ENCODE measurements around the gene RAB37. TPM values are rescaled to one million over a fixed set of nuclear protein-coding genes. Genes with fewer than 3 reads are reported as not detected.

RAB37 gene
- polyA plus RNA-seq, 1 donor from 2014 or later = not detected

DNA sequence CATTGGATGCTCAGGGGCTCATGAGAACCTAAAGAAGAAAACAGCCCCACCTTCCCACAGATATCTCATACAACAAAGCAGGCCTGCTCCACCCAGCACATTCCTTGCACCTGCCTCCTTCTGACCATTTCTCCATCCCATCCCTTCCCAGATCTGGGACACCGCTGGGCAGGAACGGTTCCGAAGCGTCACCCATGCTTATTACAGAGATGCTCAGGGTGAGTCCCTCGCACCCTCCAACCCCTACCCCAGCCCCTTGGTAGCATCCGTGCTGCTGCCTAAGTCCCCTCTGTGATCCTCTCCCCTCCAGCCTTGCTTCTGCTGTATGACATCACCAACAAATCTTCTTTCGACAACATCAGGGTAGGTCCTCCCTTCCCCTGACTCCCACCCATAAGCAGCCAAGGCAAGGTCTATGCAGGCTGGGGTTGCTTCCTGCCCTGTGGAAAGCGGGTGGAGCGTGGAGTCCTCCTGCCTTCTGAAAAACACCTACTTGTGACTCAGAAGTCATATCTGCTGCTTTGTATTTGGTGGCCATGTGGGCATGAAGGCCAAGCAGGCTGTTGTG lies 6.0 kb downstream of the RAB37 start:
- Histone ChIP-seq H3K4me3 (ENCODE audit: low read length) (no peak overlapping the region), H3K27ac (ENCODE audit: low read length) (no peak overlapping the region), H3K9me3 (ENCODE audit: low read length) (no peaks in the 10 kb centered on the region), H4K20me1 (ENCODE audit: insufficient read depth) (no peaks in the 10 kb centered on the region), H3K27me3 (ENCODE audit: insufficient read depth, low read depth, low read length) (peaks cover 23% of the 10 kb centered on the region), H3K4me2 (ENCODE audit: low read length) (no peak overlapping the region), H2AFZ (ENCODE audit: low read depth, low read length) (no peak overlapping the region), H3F3A (ENCODE audit: insufficient read depth, low read length, poor library complexity, severe bottlenecking) (no peaks in the 10 kb centered on the region), H3K9me2 (ENCODE audit: insufficient read depth, low read length) (no peaks in the 10 kb centered on the region), H3K79me2 (replicated peaks; ENCODE audit: insufficient read depth, low read length) (no peaks in the 10 kb centered on the region), H3K36me3 (ENCODE audit: insufficient read depth, low read length) (no peaks in the 10 kb centered on the region), H3K9ac (ENCODE audit: low read length) (no peak overlapping the region)
- TF ChIP-seq MXI1 (conservative IDR thresholded peaks at IDR 0.05; ENCODE audit: poor library complexity, severe bottlenecking) (no peak), RAD21 (conservative IDR thresholded peaks at IDR 0.05) (no peak), SMC3 (conservative IDR thresholded peaks at IDR 0.05; ENCODE audit: poor library complexity) (no peak), TAF1 (IDR thresholded peaks at IDR 0.05; ENCODE audit: low read depth) (no peak), EZH2 (IDR thresholded peaks at IDR 0.05; ENCODE audit: borderline replicate concordance, insufficient read depth, low read length, poor library complexity, severe bottlenecking) (no peak), EP300 (conservative IDR thresholded peaks at IDR 0.05; ENCODE audit: poor library complexity, severe bottlenecking) (no peak), REST (IDR thresholded peaks at IDR 0.05; ENCODE audit: borderline replicate concordance) (no peak), POLR2AphosphoS5 (IDR thresholded peaks at IDR 0.05) (no peak)
- TF ChIP-seq, protein P1, sequence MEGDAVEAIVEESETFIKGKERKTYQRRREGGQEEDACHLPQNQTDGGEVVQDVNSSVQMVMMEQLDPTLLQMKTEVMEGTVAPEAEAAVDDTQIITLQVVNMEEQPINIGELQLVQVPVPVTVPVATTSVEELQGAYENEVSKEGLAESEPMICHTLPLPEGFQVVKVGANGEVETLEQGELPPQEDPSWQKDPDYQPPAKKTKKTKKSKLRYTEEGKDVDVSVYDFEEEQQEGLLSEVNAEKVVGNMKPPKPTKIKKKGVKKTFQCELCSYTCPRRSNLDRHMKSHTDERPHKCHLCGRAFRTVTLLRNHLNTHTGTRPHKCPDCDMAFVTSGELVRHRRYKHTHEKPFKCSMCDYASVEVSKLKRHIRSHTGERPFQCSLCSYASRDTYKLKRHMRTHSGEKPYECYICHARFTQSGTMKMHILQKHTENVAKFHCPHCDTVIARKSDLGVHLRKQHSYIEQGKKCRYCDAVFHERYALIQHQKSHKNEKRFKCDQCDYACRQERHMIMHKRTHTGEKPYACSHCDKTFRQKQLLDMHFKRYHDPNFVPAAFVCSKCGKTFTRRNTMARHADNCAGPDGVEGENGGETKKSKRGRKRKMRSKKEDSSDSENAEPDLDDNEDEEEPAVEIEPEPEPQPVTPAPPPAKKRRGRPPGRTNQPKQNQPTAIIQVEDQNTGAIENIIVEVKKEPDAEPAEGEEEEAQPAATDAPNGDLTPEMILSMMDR (IDR thresholded peaks at IDR 0.05; ENCODE audit: poor library complexity, severe bottlenecking) = no peak

DNA sequence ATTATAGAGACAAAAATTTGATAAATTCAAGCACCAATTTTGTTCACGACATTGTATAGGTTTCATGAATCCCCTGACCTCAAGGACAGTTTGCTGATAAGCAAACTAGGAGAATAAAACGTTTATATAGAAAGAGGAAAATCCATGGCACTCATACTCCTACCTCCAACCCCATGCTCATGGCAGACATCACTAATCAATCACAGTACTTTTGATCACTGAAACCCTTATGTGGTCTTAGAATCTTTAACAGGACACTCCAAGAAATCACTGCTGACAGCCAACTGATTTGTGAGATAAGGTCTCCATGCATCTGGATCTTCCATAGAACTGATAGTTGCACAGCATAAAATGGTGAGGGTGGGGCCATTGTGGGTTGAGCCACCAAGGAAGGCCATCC lies 6.7 kb downstream of the RAB37 start:
- TF ChIP-seq EZH2 (IDR thresholded peaks at IDR 0.05; ENCODE audit: borderline replicate concordance, insufficient read depth, low read length, poor library complexity, severe bottlenecking) (no peak), TAF1 (IDR thresholded peaks at IDR 0.05; ENCODE audit: low read depth) (no peak)
- H3K9ac ChIP-seq (ENCODE audit: low read length) = no peak overlapping the region
- no peak overlapping the region for H3K4me2 ChIP-seq (ENCODE audit: low read length)
- no peak overlapping the region for H3K4me3 ChIP-seq (ENCODE audit: low read length)
- H3K79me2 ChIP-seq (replicated peaks; ENCODE audit: insufficient read depth, low read length) = no peaks in the 10 kb centered on the region
- no peaks in the 10 kb centered on the region for H3K36me3 ChIP-seq (ENCODE audit: insufficient read depth, low read length)
- H3K27me3 ChIP-seq (ENCODE audit: insufficient read depth, low read depth, low read length) = peaks cover 23% of the 10 kb centered on the region
- H2AFZ ChIP-seq (ENCODE audit: low read depth, low read length) = no peak overlapping the region
- no peaks in the 10 kb centered on the region for H3K9me2 ChIP-seq (ENCODE audit: insufficient read depth, low read length)
- H3K9me3 ChIP-seq (ENCODE audit: low read length) = no peaks in the 10 kb centered on the region
- no peak overlapping the region for H3K27ac ChIP-seq (ENCODE audit: low read length)
- H4K20me1 ChIP-seq (ENCODE audit: insufficient read depth) = no peaks in the 10 kb centered on the region
- no peaks in the 10 kb centered on the region for H3F3A ChIP-seq (ENCODE audit: insufficient read depth, low read length, poor library complexity, severe bottlenecking)
